Adrenal gland (tissue), 5 donors: ENCODE measurements around the gene RPS6KA2.

Experiments
- POLR2A ChIP-seq, 2 donors: fragments of 450-650 bp; IDR thresholded peaks; one replicate each; pipeline ENCODE4 v1.6.1; 2017; ENCODE audit warnings: antibody characterized with exemption in 2 of 2, mild to moderate bottlenecking in 2 of 2, moderate library complexity in 1 of 2
- TF ChIP-seq, protein P1 (sequence below), 6 experiments: fragments of 450-650 bp in 4 of 6; fragments of 200-600 bp in 2 of 6; sonication (generic) in 1 of 6; IDR thresholded peaks; 1 replicate in 5 of 6; 2 replicates in 1 of 6; pipeline versions ENCODE4 v1.5.1 to v1.8.0; 2016 to 2021; ENCODE audit warnings: antibody characterized with exemption in 6 of 6, mild to moderate bottlenecking in 2 of 6, moderate library complexity in 1 of 6
- donor health status: DM: no; HTN: no; CAD: no.

DNA sequence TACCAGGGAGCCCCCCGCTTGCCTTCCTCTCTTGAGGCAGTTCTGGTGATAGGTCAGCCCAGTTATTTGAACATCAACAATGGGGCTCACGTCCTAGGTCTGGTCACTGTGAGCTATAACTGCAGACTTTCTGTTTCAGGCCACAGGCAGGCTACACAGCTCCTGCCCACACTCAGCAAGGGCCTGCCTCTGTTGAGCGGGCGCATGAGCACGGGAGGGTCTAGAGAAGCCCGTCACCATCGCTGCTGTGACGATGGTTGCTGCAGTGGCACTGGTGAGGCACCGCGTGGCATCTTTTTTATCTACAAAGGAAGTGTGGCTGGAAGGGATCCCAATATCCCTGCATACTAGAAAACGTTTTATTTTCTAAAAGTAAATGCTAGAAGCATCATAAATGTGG lies 118.3 kb downstream of the RPS6KA2 start:
- TF ChIP-seq, protein P1, sequence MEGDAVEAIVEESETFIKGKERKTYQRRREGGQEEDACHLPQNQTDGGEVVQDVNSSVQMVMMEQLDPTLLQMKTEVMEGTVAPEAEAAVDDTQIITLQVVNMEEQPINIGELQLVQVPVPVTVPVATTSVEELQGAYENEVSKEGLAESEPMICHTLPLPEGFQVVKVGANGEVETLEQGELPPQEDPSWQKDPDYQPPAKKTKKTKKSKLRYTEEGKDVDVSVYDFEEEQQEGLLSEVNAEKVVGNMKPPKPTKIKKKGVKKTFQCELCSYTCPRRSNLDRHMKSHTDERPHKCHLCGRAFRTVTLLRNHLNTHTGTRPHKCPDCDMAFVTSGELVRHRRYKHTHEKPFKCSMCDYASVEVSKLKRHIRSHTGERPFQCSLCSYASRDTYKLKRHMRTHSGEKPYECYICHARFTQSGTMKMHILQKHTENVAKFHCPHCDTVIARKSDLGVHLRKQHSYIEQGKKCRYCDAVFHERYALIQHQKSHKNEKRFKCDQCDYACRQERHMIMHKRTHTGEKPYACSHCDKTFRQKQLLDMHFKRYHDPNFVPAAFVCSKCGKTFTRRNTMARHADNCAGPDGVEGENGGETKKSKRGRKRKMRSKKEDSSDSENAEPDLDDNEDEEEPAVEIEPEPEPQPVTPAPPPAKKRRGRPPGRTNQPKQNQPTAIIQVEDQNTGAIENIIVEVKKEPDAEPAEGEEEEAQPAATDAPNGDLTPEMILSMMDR (IDR thresholded peaks at IDR 0.05) = no peak
- TF ChIP-seq POLR2A (IDR thresholded peaks at IDR 0.05) = no peak
